ENCODE results near the gene GRIA4. TPM values are rescaled to one million over a fixed set of nuclear protein-coding genes. Genes with fewer than 3 reads are reported as not detected.

GRIA4 gene
- total and polyA plus RNA-seq, 3 experiments from 2014 or later: not detected

- H3K9me3 Mint-ChIP-seq: peaks cover 0 to 1% (median 0%) of the 10 kb centered on the region in 5 donors
- H3K4me3 Mint-ChIP-seq: no peak overlapping the region
- no peak overlapping the region for H3K27ac Mint-ChIP-seq
- no peak overlapping the region for H3K4me3 ChIP-seq (ENCODE audit: low read length)
- DNase-seq: no peak
- H3K4me1 Mint-ChIP-seq: no peaks in the 10 kb centered on the region
- no peaks in the 10 kb centered on the region for H3K9me3 ChIP-seq (ENCODE audit: low read length)
- H3K27me3 Mint-ChIP-seq: no peaks in the 10 kb centered on the region
- H3K27ac ChIP-seq (ENCODE audit: low read depth, low read length): no peak overlapping the region
- no peaks in the 10 kb centered on the region for H3K36me3 ChIP-seq (ENCODE audit: insufficient read depth, low read length)
- H3K27me3 ChIP-seq (ENCODE audit: insufficient read depth, low read length, poor library complexity, severe bottlenecking): no peaks in the 10 kb centered on the region
- CTCF ChIA-PET: no interaction called here
- H3K4me1 ChIP-seq (ENCODE audit: insufficient read depth, low read length): no peaks in the 10 kb centered on the region
- POLR2A ChIA-PET: no interaction called here
- H3K36me3 Mint-ChIP-seq: no peaks in the 10 kb centered on the region
Measured at GRCh38 chr11:105644839-105645573, 35.1 kb downstream of the GRIA4 start.

- DNase-seq: no peak
- Mint-ChIP-seq H3K4me1 (no peaks in the 10 kb centered on the region), H3K27ac (peak overlapping the region in 1 of 8 donors; percentile 3), H3K9me3 (peaks cover 0 to 1% (median 0%) of the 10 kb centered on the region in 5 donors), H3K36me3 (no peaks in the 10 kb centered on the region), H3K4me3 (no peak overlapping the region), H3K27me3 (no peaks in the 10 kb centered on the region)
- ChIA-PET POLR2A (no interaction called here), CTCF (no interaction called here)
- Histone ChIP-seq H3K4me3 (ENCODE audit: low read length) (no peak overlapping the region), H3K4me1 (ENCODE audit: insufficient read depth, low read length) (no peaks in the 10 kb centered on the region), H3K36me3 (ENCODE audit: insufficient read depth, low read length) (no peaks in the 10 kb centered on the region), H3K27ac (ENCODE audit: low read depth, low read length) (no peak overlapping the region), H3K9me3 (ENCODE audit: low read length) (no peaks in the 10 kb centered on the region), H3K27me3 (ENCODE audit: insufficient read depth, low read length, poor library complexity, severe bottlenecking) (no peaks in the 10 kb centered on the region)
Measured at GRCh38 chr11:105647780-105648179, 37.9 kb downstream of the GRIA4 start.

- H3K4me3 Mint-ChIP-seq: no peak overlapping the region
- no peaks in the 10 kb centered on the region for H3K36me3 Mint-ChIP-seq
- H3K36me3 ChIP-seq (ENCODE audit: insufficient read depth, low read length): no peaks in the 10 kb centered on the region
- no peaks in the 10 kb centered on the region for H3K9me3 ChIP-seq (ENCODE audit: low read length)
- H3K27me3 ChIP-seq (ENCODE audit: insufficient read depth, low read length, poor library complexity, severe bottlenecking): no peaks in the 10 kb centered on the region
- H3K27ac Mint-ChIP-seq: no peak overlapping the region
- H3K4me1 Mint-ChIP-seq: no peaks in the 10 kb centered on the region
- CTCF ChIA-PET: no interaction called here
- H3K9me3 Mint-ChIP-seq: peaks cover 0 to 1% (median 0%) of the 10 kb centered on the region in 5 donors
- no peak overlapping the region for H3K4me3 ChIP-seq (ENCODE audit: low read length)
- no peak for DNase-seq
- H3K27me3 Mint-ChIP-seq: no peaks in the 10 kb centered on the region
- no peaks in the 10 kb centered on the region for H3K4me1 ChIP-seq (ENCODE audit: insufficient read depth, low read length)
- POLR2A ChIA-PET: no interaction called here
- H3K27ac ChIP-seq (ENCODE audit: low read depth, low read length): no peak overlapping the region
Measured at GRCh38 chr11:105648762-105649161, 38.9 kb downstream of the GRIA4 start.

GRCh38 chr11:105665281-105665680 lies 55.4 kb downstream of the GRIA4 start:
- Mint-ChIP-seq H3K4me3 (no peak overlapping the region), H3K27ac (no peak overlapping the region), H3K9me3 (no peaks in the 10 kb centered on the region), H3K36me3 (no peaks in the 10 kb centered on the region), H3K27me3 (peaks cover 0 to 2% of the 10 kb centered on the region in 2 donors), H3K4me1 (no peaks in the 10 kb centered on the region)
- H3K27me3 ChIP-seq (ENCODE audit: insufficient read depth, low read length, poor library complexity, severe bottlenecking): no peaks in the 10 kb centered on the region
- no peaks in the 10 kb centered on the region for H3K4me1 ChIP-seq (ENCODE audit: insufficient read depth, low read length)
- H3K9me3 ChIP-seq (ENCODE audit: low read length): no peaks in the 10 kb centered on the region
- no peak overlapping the region for H3K4me3 ChIP-seq (ENCODE audit: low read length)
- ChIA-PET POLR2A (no interaction called here), CTCF (no interaction called here)
- H3K27ac ChIP-seq (ENCODE audit: low read depth, low read length): no peak overlapping the region
- H3K36me3 ChIP-seq (ENCODE audit: insufficient read depth, low read length): no peaks in the 10 kb centered on the region
- no peak for DNase-seq

- Histone ChIP-seq H3K27ac (ENCODE audit: low read depth, low read length) (no peak overlapping the region), H3K4me1 (ENCODE audit: insufficient read depth, low read length) (no peaks in the 10 kb centered on the region), H3K27me3 (ENCODE audit: insufficient read depth, low read length, poor library complexity, severe bottlenecking) (no peaks in the 10 kb centered on the region), H3K36me3 (ENCODE audit: insufficient read depth, low read length) (no peaks in the 10 kb centered on the region), H3K4me3 (ENCODE audit: low read length) (no peak overlapping the region), H3K9me3 (ENCODE audit: low read length) (no peaks in the 10 kb centered on the region)
- POLR2A ChIA-PET: no interaction called here
- CTCF ChIA-PET: no interaction called here
- H3K27ac Mint-ChIP-seq: no peak overlapping the region
- no peaks in the 10 kb centered on the region for H3K4me1 Mint-ChIP-seq
- no peaks in the 10 kb centered on the region for H3K27me3 Mint-ChIP-seq
- H3K36me3 Mint-ChIP-seq: no peaks in the 10 kb centered on the region
- no peak overlapping the region for H3K4me3 Mint-ChIP-seq
- no peak for DNase-seq
- peaks cover 0 to 2% (median 0%) of the 10 kb centered on the region in 5 donors for H3K9me3 Mint-ChIP-seq
Measured at GRCh38 chr11:105667441-105667840, 57.6 kb downstream of the GRIA4 start.

GRCh38 chr11:105670811-105671210 lies 60.9 kb downstream of the GRIA4 start:
- H3K4me1 Mint-ChIP-seq: no peaks in the 10 kb centered on the region
- Histone ChIP-seq H3K4me3 (ENCODE audit: low read length) (no peak overlapping the region), H3K27ac (ENCODE audit: low read depth, low read length) (no peak overlapping the region), H3K27me3 (ENCODE audit: insufficient read depth, low read length, poor library complexity, severe bottlenecking) (no peaks in the 10 kb centered on the region), H3K9me3 (ENCODE audit: low read length) (no peaks in the 10 kb centered on the region), H3K4me1 (ENCODE audit: insufficient read depth, low read length) (no peaks in the 10 kb centered on the region), H3K36me3 (ENCODE audit: insufficient read depth, low read length) (no peaks in the 10 kb centered on the region)
- POLR2A ChIA-PET: no interaction called here
- no peak overlapping the region for H3K27ac Mint-ChIP-seq
- H3K9me3 Mint-ChIP-seq: peaks cover 0 to 4% (median 0%) of the 10 kb centered on the region in 5 donors
- DNase-seq: no peak
- CTCF ChIA-PET: no interaction called here
- no peak overlapping the region for H3K4me3 Mint-ChIP-seq
- H3K36me3 Mint-ChIP-seq: no peaks in the 10 kb centered on the region
- H3K27me3 Mint-ChIP-seq: no peaks in the 10 kb centered on the region

GRCh38 chr11:105673089-105673488 lies 63.2 kb downstream of the GRIA4 start:
- Mint-ChIP-seq H3K4me3 (no peak overlapping the region), H3K27me3 (no peaks in the 10 kb centered on the region), H3K4me1 (no peaks in the 10 kb centered on the region), H3K9me3 (peaks cover 0 to 4% (median 0%) of the 10 kb centered on the region in 5 donors), H3K27ac (no peak overlapping the region), H3K36me3 (no peaks in the 10 kb centered on the region)
- Histone ChIP-seq H3K4me3 (ENCODE audit: low read length) (no peak overlapping the region), H3K36me3 (ENCODE audit: insufficient read depth, low read length) (no peaks in the 10 kb centered on the region), H3K27me3 (ENCODE audit: insufficient read depth, low read length, poor library complexity, severe bottlenecking) (no peaks in the 10 kb centered on the region), H3K27ac (ENCODE audit: low read depth, low read length) (no peak overlapping the region), H3K9me3 (ENCODE audit: low read length) (no peaks in the 10 kb centered on the region), H3K4me1 (ENCODE audit: insufficient read depth, low read length) (no peaks in the 10 kb centered on the region)
- ChIA-PET POLR2A (no interaction called here), CTCF (no interaction called here)
- no peak for DNase-seq

GRCh38 chr11:105689631-105690030 lies 79.8 kb downstream of the GRIA4 start:
- POLR2A ChIA-PET: no interaction called here
- H3K27ac ChIP-seq (ENCODE audit: low read depth, low read length): no peak overlapping the region
- CTCF ChIA-PET: no interaction called here
- Mint-ChIP-seq H3K4me1 (no peaks in the 10 kb centered on the region), H3K27ac (no peak overlapping the region), H3K36me3 (no peaks in the 10 kb centered on the region), H3K27me3 (no peaks in the 10 kb centered on the region), H3K9me3 (no peaks in the 10 kb centered on the region), H3K4me3 (no peak overlapping the region)
- no peak for DNase-seq
- no peaks in the 10 kb centered on the region for H3K4me1 ChIP-seq (ENCODE audit: insufficient read depth, low read length)
- H3K27me3 ChIP-seq (ENCODE audit: insufficient read depth, low read length, poor library complexity, severe bottlenecking): no peaks in the 10 kb centered on the region
- H3K9me3 ChIP-seq (ENCODE audit: low read length): no peaks in the 10 kb centered on the region
- no peaks in the 10 kb centered on the region for H3K36me3 ChIP-seq (ENCODE audit: insufficient read depth, low read length)
- no peak overlapping the region for H3K4me3 ChIP-seq (ENCODE audit: low read length)

All from CD8-positive, alpha-beta memory T cell (primary cell).